Body of pancreas (tissue), 4 donors: ENCODE data around the gene GYG2.

Experiments
- POLR2A ChIP-seq, 3 donors: fragments of 450-650 bp; IDR thresholded peaks; one replicate each; pipeline ENCODE4 v1.6.1; 2016; ENCODE audit warnings: antibody characterized with exemption in 3 of 3, mild to moderate bottlenecking in 2 of 3
- TF ChIP-seq, protein P1 (sequence below), 7 experiments: fragments of 450-650 bp in 4 of 7; fragments of 200-600 bp in 3 of 7; sonication (generic) in 3 of 7; IDR thresholded peaks; one replicate each; pipeline ENCODE4 v1.5.1; 2016 to 2019; ENCODE audit warnings: antibody characterized with exemption in 7 of 7

DNA sequence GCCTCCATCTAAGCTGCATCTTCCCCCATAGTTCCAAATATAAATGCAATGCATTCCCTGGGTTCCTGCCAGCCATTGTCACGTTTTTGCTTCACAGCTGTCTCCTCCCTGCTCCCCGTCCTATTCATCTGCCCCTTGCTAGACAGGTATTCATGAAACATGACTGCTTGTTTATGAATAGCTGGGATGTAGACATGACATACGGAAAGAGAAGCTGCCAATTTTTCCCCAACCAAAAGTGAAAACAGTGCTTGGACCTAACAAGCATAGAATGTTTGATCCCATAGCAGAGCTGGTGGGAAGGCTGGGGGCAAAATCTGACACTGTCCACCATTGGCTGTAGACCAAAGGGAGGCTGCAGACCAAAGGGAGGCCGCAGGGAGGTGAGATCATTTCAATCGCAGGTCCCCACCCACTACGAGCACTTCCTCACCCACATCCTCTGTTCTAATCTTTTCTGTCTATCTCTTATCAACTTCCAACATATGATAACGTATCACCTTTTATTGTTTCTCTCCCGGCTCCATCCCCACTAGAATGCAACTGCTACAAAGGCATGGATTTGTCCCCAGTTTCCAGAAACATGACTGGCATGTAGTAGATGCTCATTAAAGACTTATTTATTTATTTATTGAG is 8.5 kb upstream of the GYG2 start:
- TF ChIP-seq, protein P1, sequence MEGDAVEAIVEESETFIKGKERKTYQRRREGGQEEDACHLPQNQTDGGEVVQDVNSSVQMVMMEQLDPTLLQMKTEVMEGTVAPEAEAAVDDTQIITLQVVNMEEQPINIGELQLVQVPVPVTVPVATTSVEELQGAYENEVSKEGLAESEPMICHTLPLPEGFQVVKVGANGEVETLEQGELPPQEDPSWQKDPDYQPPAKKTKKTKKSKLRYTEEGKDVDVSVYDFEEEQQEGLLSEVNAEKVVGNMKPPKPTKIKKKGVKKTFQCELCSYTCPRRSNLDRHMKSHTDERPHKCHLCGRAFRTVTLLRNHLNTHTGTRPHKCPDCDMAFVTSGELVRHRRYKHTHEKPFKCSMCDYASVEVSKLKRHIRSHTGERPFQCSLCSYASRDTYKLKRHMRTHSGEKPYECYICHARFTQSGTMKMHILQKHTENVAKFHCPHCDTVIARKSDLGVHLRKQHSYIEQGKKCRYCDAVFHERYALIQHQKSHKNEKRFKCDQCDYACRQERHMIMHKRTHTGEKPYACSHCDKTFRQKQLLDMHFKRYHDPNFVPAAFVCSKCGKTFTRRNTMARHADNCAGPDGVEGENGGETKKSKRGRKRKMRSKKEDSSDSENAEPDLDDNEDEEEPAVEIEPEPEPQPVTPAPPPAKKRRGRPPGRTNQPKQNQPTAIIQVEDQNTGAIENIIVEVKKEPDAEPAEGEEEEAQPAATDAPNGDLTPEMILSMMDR (IDR thresholded peaks at IDR 0.05), result no peak
- no peak for TF ChIP-seq POLR2A (IDR thresholded peaks at IDR 0.05)
